Mesenchymal stem cell (in vitro differentiated cells and primary cell): ENCODE data around the gene GABBR2.

Experiments
- DNase-seq: peaks from one replicate; pipeline ENCODE4 v3.0.0-alpha.2; 2013
- H2AFZ ChIP-seq: one replicate; pipeline ENCODE4 v1.6.1; 2013; ENCODE audit warnings: low read depth, mild to moderate bottlenecking, control low read depth, inconsistent platforms, low read length, moderate library complexity
- H2AK5ac ChIP-seq: 2 replicates; pipeline ENCODE4 v1.6.1; 2013; ENCODE audit warnings: low read length, moderate library complexity, mild to moderate bottlenecking, inconsistent platforms; ENCODE audit not compliant: severe bottlenecking
- H2BK120ac ChIP-seq: one replicate; pipeline ENCODE4 v1.6.1; 2013; ENCODE audit warnings: low read depth, mild to moderate bottlenecking, inconsistent platforms, low read length, moderate library complexity
- H2BK12ac ChIP-seq, 2 experiments: one replicate each; pipeline ENCODE4 v1.6.1; 2013; ENCODE audit warnings: inconsistent platforms in 2 of 2, low read length in 2 of 2, mild to moderate bottlenecking in 2 of 2, moderate library complexity in 2 of 2, control low read depth in 1 of 2
- H2BK15ac ChIP-seq: one replicate; pipeline ENCODE4 v1.6.1; 2013; ENCODE audit warnings: mild to moderate bottlenecking, low read depth, inconsistent platforms; ENCODE audit not compliant: poor library complexity, severe bottlenecking
- H2BK5ac ChIP-seq: 2 replicates; pipeline ENCODE4 v1.6.1; 2013; ENCODE audit warnings: low read depth, mild to moderate bottlenecking, low read length, control low read depth, inconsistent platforms; ENCODE audit not compliant: poor library complexity, severe bottlenecking
- H3K14ac ChIP-seq, 2 experiments: one replicate each; pipeline ENCODE4 v1.6.1; 2013; ENCODE audit warnings: inconsistent platforms in 2 of 2, low read length in 2 of 2, control low read depth in 1 of 2, mild to moderate bottlenecking in 1 of 2, moderate library complexity in 1 of 2
- H3K18ac ChIP-seq, 2 experiments: one replicate each; pipeline ENCODE4 v1.6.1; 2013; ENCODE audit warnings: inconsistent platforms in 2 of 2, low read length in 2 of 2, control low read depth in 1 of 2, low read depth in 1 of 2, mild to moderate bottlenecking in 1 of 2
- H3K23ac ChIP-seq, 2 experiments: one replicate each; pipeline ENCODE4 v1.6.1; 2013; ENCODE audit warnings: inconsistent platforms in 2 of 2, low read length in 2 of 2, mild to moderate bottlenecking in 2 of 2, moderate library complexity in 2 of 2, control low read depth in 1 of 2
- H3K27ac ChIP-seq: 2 replicates; pipeline ENCODE4 v1.5.1; 2013; ENCODE audit warnings: mild to moderate bottlenecking, moderate library complexity, low read length, control low read depth, inconsistent platforms; ENCODE audit not compliant: poor library complexity, severe bottlenecking
- H3K27me3 ChIP-seq, 2 experiments: 2 replicates each; pipeline versions ENCODE4 v1.6.1 to v1.7.0; 2013; ENCODE audit warnings: low read length in 2 of 2, mild to moderate bottlenecking in 2 of 2, moderate library complexity in 2 of 2, control low read depth in 1 of 2, inconsistent platforms in 1 of 2; ENCODE audit not compliant: control insufficient read depth in 1 of 2, insufficient read depth in 1 of 2
- H3K36me3 ChIP-seq, 2 experiments: 2 replicates each; pipeline versions ENCODE4 v1.6.1 to v1.7.0; 2013; ENCODE audit warnings: low read length in 2 of 2, control low read depth in 1 of 2, inconsistent platforms in 1 of 2, low read depth in 1 of 2, mild to moderate bottlenecking in 1 of 2; ENCODE audit not compliant: insufficient read depth in 2 of 2, control insufficient read depth in 1 of 2
- H3K4ac ChIP-seq, 2 experiments: one replicate each; pipeline ENCODE4 v1.6.1; 2013; ENCODE audit warnings: inconsistent platforms in 2 of 2, low read length in 2 of 2, mild to moderate bottlenecking in 2 of 2, moderate library complexity in 2 of 2, control low read depth in 1 of 2, low read depth in 1 of 2
- H3K4me1 ChIP-seq: 2 replicates; pipeline ENCODE4 v1.6.1; 2013; ENCODE audit warnings: low read depth, low read length, control low read depth; ENCODE audit not compliant: control insufficient read depth, insufficient read depth
- H3K4me2 ChIP-seq: 2 replicates; pipeline ENCODE4 v1.6.1; 2013; ENCODE audit warnings: low read length, mild to moderate bottlenecking, inconsistent platforms; ENCODE audit not compliant: poor library complexity, severe bottlenecking
- H3K4me3 ChIP-seq, 2 experiments: 2 replicates each; pipeline versions ENCODE4 v1.5.1 to v1.7.0; 2013; ENCODE audit warnings: low read length in 2 of 2, mild to moderate bottlenecking in 2 of 2, control low read depth in 1 of 2, low read depth in 1 of 2; ENCODE audit not compliant: insufficient read depth in 1 of 2
- H3K79me1 ChIP-seq: replicated peaks from 2 replicates; pipeline ENCODE4 v1.6.1; 2013; ENCODE audit warnings: mild to moderate bottlenecking, control low read depth, low read length, inconsistent platforms; ENCODE audit not compliant: poor library complexity, severe bottlenecking
- H3K9ac ChIP-seq: 2 replicates; pipeline ENCODE4 v1.7.0; 2013; ENCODE audit warnings: mild to moderate bottlenecking, low read length, moderate library complexity
- H3K9me3 ChIP-seq: 2 replicates; pipeline ENCODE4 v1.7.0; 2013; ENCODE audit warnings: mild to moderate bottlenecking, low read length; ENCODE audit not compliant: control insufficient read depth
- H4K8ac ChIP-seq: one replicate; pipeline ENCODE4 v1.6.1; 2013; ENCODE audit warnings: inconsistent platforms, mild to moderate bottlenecking, low read length, moderate library complexity
- H4K91ac ChIP-seq: one replicate; pipeline ENCODE4 v1.6.1; 2013; ENCODE audit warnings: mild to moderate bottlenecking, low read length, inconsistent platforms
- WGBS: methylation state at CpG from one replicate; pipeline ENCODE4 v1.1.7; 2013; ENCODE audit warnings: mixed read lengths; 5-methylcytosine and 5-hydroxymethylcytosine counted together

GABBR2 gene

GRCh38 chr9:98345011-98345410 is 363.7 kb downstream of the GABBR2 start:
- Histone ChIP-seq H3K4me3 (no peak overlapping the region), H3K27ac (no peak overlapping the region), H3K9me3 (peaks cover 5% of the 10 kb centered on the region), H3K23ac (no peak overlapping the region), H3K4ac (no peak overlapping the region), H4K91ac (no peak overlapping the region), H2BK15ac (no peak overlapping the region), H2BK120ac (no peak overlapping the region), H3K4me1 (no peaks in the 10 kb centered on the region), H3K27me3 (peaks cover 17 to 35% of the 10 kb centered on the region in 2 experiments), H3K79me1 (no peaks in the 10 kb centered on the region), H3K4me2 (no peak overlapping the region), H2AFZ (no peak overlapping the region), H3K14ac (no peak overlapping the region), H4K8ac (no peak overlapping the region), H3K36me3 (no peaks in the 10 kb centered on the region), H3K9ac (no peak overlapping the region), H3K18ac (no peak overlapping the region), H2BK12ac (no peak overlapping the region), H2AK5ac (no peak overlapping the region), H2BK5ac (no peak overlapping the region)
- DNase-seq: no peak
- WGBS: 79% methylated on average over 6 of the region's 6 CpGs

- Histone ChIP-seq H2BK5ac (no peak overlapping the region), H2BK15ac (no peak overlapping the region), H2BK120ac (no peak overlapping the region), H3K9me3 (peaks cover 9% of the 10 kb centered on the region), H3K23ac (no peak overlapping the region), H3K4me2 (no peak overlapping the region), H3K4me3 (no peak overlapping the region), H2AFZ (no peak overlapping the region), H3K79me1 (no peaks in the 10 kb centered on the region), H3K27me3 (peaks cover 17 to 35% of the 10 kb centered on the region in 2 experiments), H4K91ac (no peak overlapping the region), H3K4ac (no peak overlapping the region), H3K27ac (no peak overlapping the region), H3K4me1 (no peaks in the 10 kb centered on the region), H3K18ac (no peak overlapping the region), H4K8ac (no peak overlapping the region), H2AK5ac (no peak overlapping the region), H3K9ac (no peak overlapping the region), H3K14ac (no peak overlapping the region), H3K36me3 (no peaks in the 10 kb centered on the region), H2BK12ac (no peak overlapping the region)
- DNase-seq: no peak
- 70% methylated on average over 4 of the region's 4 CpGs for WGBS
Observed at GRCh38 chr9:98344581-98344980, 364.2 kb downstream of the GABBR2 start.

- Histone ChIP-seq H3K27ac (no peak overlapping the region), H2BK12ac (no peak overlapping the region), H3K9ac (no peak overlapping the region), H3K9me3 (peaks cover 13% of the 10 kb centered on the region), H4K91ac (no peak overlapping the region), H3K4ac (no peak overlapping the region), H3K27me3 (peaks cover 17 to 29% of the 10 kb centered on the region in 2 experiments), H2BK120ac (no peak overlapping the region), H2AK5ac (no peak overlapping the region), H3K36me3 (no peaks in the 10 kb centered on the region), H2BK5ac (no peak overlapping the region), H3K14ac (peak overlapping the region in 1 of 2 experiments; percentile 41), H3K23ac (no peak overlapping the region), H3K18ac (no peak overlapping the region), H3K4me2 (no peak overlapping the region), H2BK15ac (no peak overlapping the region), H2AFZ (no peak overlapping the region), H3K79me1 (no peaks in the 10 kb centered on the region), H3K4me3 (no peak overlapping the region), H3K4me1 (no peaks in the 10 kb centered on the region), H4K8ac (no peak overlapping the region)
- WGBS: 100% methylated on average over 2 of the region's 2 CpGs
- no peak for DNase-seq
Observed at GRCh38 chr9:98342820-98343210, 365.9 kb downstream of the GABBR2 start.

GRCh38 chr9:98342098-98342819 is 366.5 kb downstream of the GABBR2 start:
- H2BK5ac ChIP-seq: no peak overlapping the region
- H3K18ac ChIP-seq: no peak overlapping the region
- H3K23ac ChIP-seq: no peak overlapping the region
- no peaks in the 10 kb centered on the region for H3K79me1 ChIP-seq
- peak overlapping the region in 1 of 2 experiments; percentile 41 for H3K14ac ChIP-seq
- no peak overlapping the region for H2BK120ac ChIP-seq
- peaks cover 17 to 28% of the 10 kb centered on the region in 2 experiments for H3K27me3 ChIP-seq
- no peak overlapping the region for H3K4me2 ChIP-seq
- H2BK12ac ChIP-seq: no peak overlapping the region
- H3K4me3 ChIP-seq: no peak overlapping the region
- H3K4ac ChIP-seq: no peak overlapping the region
- H3K9ac ChIP-seq: no peak overlapping the region
- H4K8ac ChIP-seq: no peak overlapping the region
- 73% methylated on average over 4 of the region's 4 CpGs for WGBS
- no peak overlapping the region for H2AFZ ChIP-seq
- no peak overlapping the region for H3K27ac ChIP-seq
- H2BK15ac ChIP-seq: no peak overlapping the region
- no peak overlapping the region for H4K91ac ChIP-seq
- DNase-seq: no peak
- no peaks in the 10 kb centered on the region for H3K4me1 ChIP-seq
- H3K9me3 ChIP-seq: peaks cover 13% of the 10 kb centered on the region
- H2AK5ac ChIP-seq: no peak overlapping the region
- H3K36me3 ChIP-seq: no peaks in the 10 kb centered on the region
